ENCODE results near the gene PRTG. TPM values are rescaled to one million over a fixed set of nuclear protein-coding genes. Genes with fewer than 3 reads are reported as not detected.

PRTG gene
- total RNA-seq, 2 experiments from 2014 or later: not detected

DNA sequence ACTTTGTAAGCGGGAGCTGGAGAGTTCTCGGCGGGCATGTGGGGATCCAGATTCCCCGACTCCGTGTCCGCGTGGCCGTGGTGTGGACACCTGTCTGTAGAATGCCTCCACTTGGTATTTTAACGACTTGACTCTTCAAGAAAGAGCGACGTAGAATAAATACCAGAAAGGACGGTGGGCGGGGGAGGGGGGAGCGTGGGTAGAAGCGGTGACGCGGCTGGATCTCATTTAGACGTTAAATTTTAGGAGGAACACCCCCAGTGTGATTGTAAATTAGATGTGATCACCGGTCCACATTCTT is 154.2 kb downstream of the PRTG start:
- ATAC-seq (no peak), DNase-seq (no peak)
- no peak overlapping the region for H3K27ac Mint-ChIP-seq
- intact Hi-C loops (cut with DNase I, micrococcal nuclease): no loop called here
- CTCF ChIA-PET: interaction anchor here (0.7 kb wide), 1 partner anchor 82 kb away, joined by 3 read pairs; no protein-coding TSS in a partner anchor
- H3K27me3 Mint-ChIP-seq: peaks cover 32% of the 10 kb centered on the region
- peak overlapping the region; percentile 49 for H3K4me3 Mint-ChIP-seq
- peaks cover 3% of the 10 kb centered on the region for H3K4me1 Mint-ChIP-seq
- peaks cover 4% of the 10 kb centered on the region for H3K36me3 Mint-ChIP-seq (ENCODE audit: low read depth)
- no peaks in the 10 kb centered on the region for H3K9me3 Mint-ChIP-seq (ENCODE audit: low read depth)
- POLR2A ChIA-PET: no interaction called here

DNA sequence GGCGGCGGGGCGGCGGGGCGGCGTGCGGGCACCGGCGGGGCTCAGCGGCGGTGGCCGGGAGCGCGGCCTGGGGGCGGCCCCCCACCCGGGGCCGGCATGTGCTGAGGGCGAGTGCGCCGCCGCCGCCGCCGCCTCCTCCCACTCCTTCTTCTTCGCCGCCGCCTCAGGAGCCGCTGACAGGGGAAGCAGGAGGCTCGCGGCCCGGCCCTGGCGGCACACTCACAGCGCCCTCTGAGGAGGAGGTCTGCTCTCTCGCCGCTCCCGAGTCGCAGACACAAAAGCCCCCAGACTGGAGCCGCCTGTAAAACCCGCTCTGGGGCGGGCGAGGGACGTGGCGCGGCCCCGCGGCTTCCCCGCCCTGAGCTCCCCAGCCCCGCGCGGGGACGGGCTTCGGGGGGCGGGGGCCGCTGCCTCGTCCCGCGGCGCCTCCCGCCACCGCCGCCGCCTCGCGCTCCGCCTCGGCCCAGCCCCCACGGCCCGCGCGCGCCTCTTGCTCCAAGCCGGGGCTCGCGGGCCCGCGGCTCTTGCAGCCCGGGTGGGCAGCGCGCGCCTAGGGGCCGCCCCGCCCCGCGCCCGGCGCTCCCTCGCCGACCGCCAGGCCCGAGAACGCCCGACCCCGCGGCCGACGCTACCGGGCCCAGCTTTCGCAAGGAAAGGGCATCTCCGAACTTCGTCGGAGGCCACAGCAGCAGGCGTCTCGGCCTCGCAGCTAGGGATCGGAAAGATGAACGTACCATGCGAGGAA is 154.7 kb downstream of the PRTG start, which contains the start of gene PYGO1:
TSS of gene PYGO1 (minus strand) at position 276 of the 745 bp plus-strand sequence. CDS start 462 bp downstream, outside the sequence.
- DNase-seq: peak; percentile 62
- CTCF ChIA-PET: interaction anchor here (0.7 kb wide), 1 partner anchor 82 kb away, joined by 3 read pairs; no protein-coding TSS in a partner anchor
- intact Hi-C loops (cut with DNase I, micrococcal nuclease): no loop called here
- POLR2A ChIA-PET: no interaction called here
- Mint-ChIP-seq H3K9me3 (ENCODE audit: low read depth) (no peaks in the 10 kb centered on the region), H3K4me1 (peaks cover 3% of the 10 kb centered on the region), H3K36me3 (ENCODE audit: low read depth) (peaks cover 4% of the 10 kb centered on the region), H3K27me3 (peaks cover 34% of the 10 kb centered on the region), H3K4me3 (peak within 1 kb of the TSS; percentile 49), H3K27ac (no peak within 1 kb of the TSS)
- ATAC-seq: peak; percentile 72

DNA sequence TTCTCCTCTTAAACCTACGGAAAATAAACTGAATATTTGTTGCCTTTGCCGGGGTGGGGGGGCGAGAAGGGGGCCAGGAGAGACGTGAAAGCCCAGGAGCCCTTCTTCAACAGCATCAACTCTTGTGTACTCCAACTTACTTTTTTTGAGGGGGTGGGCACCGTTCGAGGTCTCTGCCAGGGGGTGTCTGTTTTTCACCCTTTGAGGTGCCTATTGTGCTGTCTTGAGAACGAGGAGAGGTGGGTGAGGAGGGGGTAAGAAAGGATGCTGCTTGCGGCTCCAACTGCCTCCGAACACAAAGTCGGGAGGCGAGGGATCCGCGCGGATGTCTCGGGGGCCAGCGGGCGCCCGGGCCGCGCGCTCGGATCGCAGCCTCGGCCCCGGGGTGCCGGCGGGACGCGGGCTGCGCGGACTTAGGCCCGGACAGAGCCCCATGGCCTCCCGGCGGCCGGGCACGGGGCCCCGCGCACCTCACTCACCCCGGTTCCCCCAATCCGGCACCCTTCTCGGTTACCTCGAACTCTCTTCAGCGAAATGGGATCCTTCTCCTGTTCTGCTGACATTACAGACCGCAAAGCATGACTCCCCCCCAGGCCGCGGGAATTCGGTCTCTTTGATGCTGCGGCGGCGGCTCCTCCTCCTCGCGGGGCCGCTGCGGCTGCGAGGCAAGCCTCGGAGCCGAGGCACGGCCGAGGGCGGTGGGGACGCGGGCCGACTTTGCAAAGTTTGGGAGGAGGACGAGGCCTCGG is 155.5 kb downstream of the PRTG start:
- DNase-seq (no peak), ATAC-seq (peak; percentile 34)
- Mint-ChIP-seq H3K9me3 (ENCODE audit: low read depth) (no peaks in the 10 kb centered on the region), H3K27ac (no peak overlapping the region), H3K4me1 (peaks cover 3% of the 10 kb centered on the region), H3K36me3 (ENCODE audit: low read depth) (peaks cover 4% of the 10 kb centered on the region), H3K4me3 (peak overlapping the region; percentile 37), H3K27me3 (peaks cover 34% of the 10 kb centered on the region)
- CTCF ChIA-PET: no interaction called here
- intact Hi-C loops (cut with DNase I, micrococcal nuclease): no loop called here
- POLR2A ChIA-PET: no interaction called here

DNA sequence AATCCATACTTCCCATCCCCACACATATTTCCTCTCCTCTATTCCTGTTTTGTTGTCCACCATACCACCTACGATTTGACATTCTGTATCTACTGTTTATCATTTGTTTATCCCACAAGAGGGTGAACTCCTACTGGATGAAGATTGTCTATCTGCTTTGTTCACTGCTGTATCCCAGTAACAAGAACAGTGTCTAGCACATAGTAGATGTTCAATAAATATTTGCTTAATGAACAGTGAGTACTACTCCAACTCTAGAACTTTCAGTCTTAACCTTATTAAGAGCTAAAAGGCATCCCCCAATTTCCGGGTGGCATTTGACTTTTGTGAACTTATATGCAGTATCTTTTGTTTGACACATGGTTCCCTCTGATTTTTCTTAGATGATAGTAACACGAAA is 156.1 kb downstream of the PRTG start:
- peaks cover 37% of the 10 kb centered on the region for H3K27me3 Mint-ChIP-seq
- ChIA-PET CTCF (no interaction called here), POLR2A (no interaction called here)
- intact Hi-C loops (cut with DNase I, micrococcal nuclease): no loop called here
- ATAC-seq (no peak), DNase-seq (no peak)
- H3K36me3 Mint-ChIP-seq (ENCODE audit: low read depth): peaks cover 4% of the 10 kb centered on the region
- no peaks in the 10 kb centered on the region for H3K9me3 Mint-ChIP-seq (ENCODE audit: low read depth)
- no peak overlapping the region for H3K27ac Mint-ChIP-seq
- H3K4me3 Mint-ChIP-seq: no peak overlapping the region
- peaks cover 3% of the 10 kb centered on the region for H3K4me1 Mint-ChIP-seq

DNA sequence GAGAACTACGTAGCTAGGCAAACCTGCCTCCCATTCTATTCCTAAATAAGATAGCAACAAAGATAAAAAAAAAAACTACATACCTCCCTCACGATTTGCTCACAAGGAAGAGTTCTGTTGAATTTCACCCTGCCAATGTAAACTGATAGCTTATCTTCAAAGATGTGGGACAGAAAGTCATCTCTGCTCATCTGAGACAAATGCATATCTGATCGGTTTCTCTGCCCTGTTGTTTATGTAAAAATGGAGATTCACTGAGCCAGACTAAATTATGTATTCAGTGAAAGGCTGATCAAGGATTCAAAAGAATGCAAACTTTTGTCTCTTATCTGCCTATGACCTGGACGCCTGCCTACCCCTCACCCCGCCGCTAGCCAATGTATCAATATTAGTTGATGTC is 166.0 kb downstream of the PRTG start:
- Mint-ChIP-seq H3K4me3 (no peak overlapping the region), H3K36me3 (ENCODE audit: low read depth) (no peaks in the 10 kb centered on the region), H3K9me3 (ENCODE audit: low read depth) (no peaks in the 10 kb centered on the region), H3K27me3 (peaks cover 21% of the 10 kb centered on the region), H3K4me1 (no peaks in the 10 kb centered on the region), H3K27ac (no peak overlapping the region)
- ATAC-seq (no peak), DNase-seq (no peak)
- intact Hi-C loops (cut with DNase I, micrococcal nuclease): no loop called here
- POLR2A ChIA-PET: no interaction called here
- CTCF ChIA-PET: no interaction called here

- no peaks in the 10 kb centered on the region for H3K4me1 Mint-ChIP-seq
- H3K36me3 Mint-ChIP-seq (ENCODE audit: low read depth): no peaks in the 10 kb centered on the region
- H3K9me3 Mint-ChIP-seq (ENCODE audit: low read depth): peaks cover 5% of the 10 kb centered on the region
- peaks cover 26% of the 10 kb centered on the region for H3K27me3 Mint-ChIP-seq
- ChIA-PET CTCF (interaction anchor here (0.7 to 1.5 kb wide), 2 partner anchors 18 to 360 kb away, joined by 3 read pairs; no protein-coding TSS in a partner anchor), POLR2A (no interaction called here)
- DNase-seq (no peak), ATAC-seq (no peak)
- no peak overlapping the region for H3K4me3 Mint-ChIP-seq
- no peak overlapping the region for H3K27ac Mint-ChIP-seq
- intact Hi-C loops (cut with DNase I, micrococcal nuclease): no loop called here
Observed at GRCh38 chr15:55574096-55574495, 168.9 kb downstream of the PRTG start.

DNA sequence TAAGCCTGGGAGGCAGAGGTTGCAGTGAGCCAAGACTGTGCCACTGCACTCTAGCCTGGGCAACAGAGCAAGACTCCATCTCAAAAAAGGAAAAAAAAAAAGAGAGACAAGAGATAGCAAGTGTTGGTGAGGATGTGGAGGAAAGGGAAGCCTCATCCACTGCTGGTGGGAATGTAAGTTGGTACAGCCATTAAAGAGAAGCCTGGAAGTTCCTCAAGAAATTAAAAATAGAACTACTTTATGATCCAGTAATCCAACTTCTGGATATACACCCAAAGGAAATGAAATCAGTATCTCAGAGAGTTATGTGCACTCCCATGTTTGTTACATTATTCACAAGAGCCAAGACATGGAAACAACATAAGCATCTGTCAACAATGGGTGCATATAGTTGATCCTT is 169.7 kb downstream of the PRTG start:
- DNase-seq (no peak), ATAC-seq (no peak)
- intact Hi-C loops (cut with DNase I, micrococcal nuclease): no loop called here
- H3K27ac Mint-ChIP-seq: no peak overlapping the region
- no peaks in the 10 kb centered on the region for H3K4me1 Mint-ChIP-seq
- H3K36me3 Mint-ChIP-seq (ENCODE audit: low read depth): no peaks in the 10 kb centered on the region
- H3K9me3 Mint-ChIP-seq (ENCODE audit: low read depth): peaks cover 5% of the 10 kb centered on the region
- H3K4me3 Mint-ChIP-seq: no peak overlapping the region
- POLR2A ChIA-PET: no interaction called here
- CTCF ChIA-PET: interaction anchor here (1.5 kb wide), 1 partner anchor 18 kb away, joined by 3 read pairs; no protein-coding TSS in a partner anchor
- H3K27me3 Mint-ChIP-seq: peaks cover 25% of the 10 kb centered on the region

GRCh38 chr15:55564347-55565145 is 178.4 kb downstream of the PRTG start:
- Mint-ChIP-seq H3K36me3 (ENCODE audit: low read depth) (no peaks in the 10 kb centered on the region), H3K27me3 (peaks cover 14% of the 10 kb centered on the region), H3K4me3 (no peak overlapping the region), H3K4me1 (no peaks in the 10 kb centered on the region), H3K27ac (no peak overlapping the region), H3K9me3 (ENCODE audit: low read depth) (peaks cover 8% of the 10 kb centered on the region)
- no peak for DNase-seq
- ChIA-PET CTCF (no interaction called here), POLR2A (no interaction called here)
- ATAC-seq: no peak
- intact Hi-C loops (cut with DNase I, micrococcal nuclease): no loop called here

GRCh38 chr15:55562601-55563000 is 180.4 kb downstream of the PRTG start:
- intact Hi-C loops (cut with DNase I, micrococcal nuclease): no loop called here

More at GRCh38 chr15:55562601-55563000, 180.4 kb downstream of the PRTG start:
- Mint-ChIP-seq H3K27me3 (peaks cover 10% of the 10 kb centered on the region), H3K27ac (no peak overlapping the region), H3K4me1 (no peaks in the 10 kb centered on the region), H3K4me3 (no peak overlapping the region), H3K36me3 (ENCODE audit: low read depth) (no peaks in the 10 kb centered on the region), H3K9me3 (ENCODE audit: low read depth) (peaks cover 8% of the 10 kb centered on the region)
- no peak for ATAC-seq
- ChIA-PET POLR2A (no interaction called here), CTCF (no interaction called here)
- DNase-seq: no peak
